Pancreas (tissue), 10 donors: ENCODE results near the gene NGF. TPM values are rescaled to one million over a fixed set of nuclear protein-coding genes. Genes with fewer than 3 reads are reported as not detected.

Source experiments
- ATAC-seq, 4 donors: fragments of 200-7000 bp; cut with Tn5 transposase; one replicate each; pipeline versions ENCODE4 v1.8.0 to v1.9.1; 2020; ENCODE audit warnings: mild to moderate bottlenecking in 4 of 4, moderate library complexity in 4 of 4
- DNase-seq, 6 donors: peaks; one replicate each; pipeline ENCODE4 v3.0.0-alpha.2; 2020
- FAIRE-seq: peaks from 2 replicates; lab custom pipeline; 2012; peaks lifted over from hg19 to GRCh38; lab: Jason Lieb, UNC
- H3K27ac ChIP-seq, 4 donors: fragments of 200-600 bp; sonication (generic); 1 replicate in 3 of 4; 2 replicates in 1 of 4; pipeline versions ENCODE4 v1.5.0 to v1.8.0; 2020
- H3K27me3 ChIP-seq, 4 donors: fragments of 200-600 bp; one replicate each; pipeline ENCODE4 v1.8.0; 2021
- H3K36me3 ChIP-seq, 3 donors: fragments of 200-600 bp; sonication (generic) in 1 of 3; one replicate each; pipeline versions ENCODE4 v1.5.0 to v1.8.0; 2020 to 2021
- H3K4me1 ChIP-seq, 3 donors: fragments of 200-600 bp; one replicate each; pipeline ENCODE4 v1.8.0; 2021
- H3K4me3 ChIP-seq, 4 donors: fragments of 200-600 bp; sonication (generic) in 2 of 4; one replicate each; pipeline versions ENCODE4 v1.5.0 to v1.8.0; 2020 to 2021
- H3K9me3 ChIP-seq, 4 donors: fragments of 200-600 bp; one replicate each; pipeline ENCODE4 v1.8.0; 2021
- CTCF ChIP-seq, 4 donors: fragments of 200-600 bp; sonication (generic) in 3 of 4; IDR thresholded peaks; one replicate each; pipeline versions ENCODE4 v1.5.0 to v1.8.0; 2021; ENCODE audit warnings: antibody characterized with exemption in 4 of 4
- WGBS, 2 donors: extraction: QIAGEN DNeasy Blood & Tissue Kit; methylation state at CpG; one replicate each; pipeline ENCODE4 v1.1.7; 2013; 5-methylcytosine and 5-hydroxymethylcytosine counted together
- intact Hi-C, 3 donors: fragments of 100-400 bp; cut with DNase I; formaldehyde crosslinking; loops; one replicate each; pipeline versions ENCODE4 v1.11.1 to v1.14.2; 2022
- polyA plus RNA-seq, 2 donors: library from polyadenylated mRNA; stranded (reverse); fragments of 200-250 nt; gene quantifications; one replicate each; pipeline ENCODE4 v1.2.3, GENCODE V29; 2013
- total RNA-seq, 6 donors: library from RNA; stranded (reverse); fragmentation: NEBNext Ultra II Directional in 4 of 6; extraction: Animal tissue kit (Norgen Biotek cat#: 25700) in 4 of 6; gene quantifications; one replicate each; pipeline versions ENCODE4 v1.2.1 to v1.2.4, GENCODE V29; 2021 to 2023
- donor health status: healthy with polysubstance abuse.
- donor health status: DM: no; HTN: no; CAD: no; lungs with moderate emphysema.
- donor health status: DM: no; HTN: no; CAD: no.
- donor health status: control.
- donor health status: control.
- donor health status: Bipolar disorder and iron deficiency.
- donor health status: DM: yes; HTN: yes; CAD: no.
- donor health status: DM: no; HTN: no; CAD: no.
- donor health status: DM: no; HTN: no; CAD: no.
- donor health status: DM: yes; HTN: yes; CAD: no.

Gene NGF
- total and polyA plus RNA-seq, 8 donors: 0.25 to 1.1 (median 0.54) TPM; not detected in 2

- ATAC-seq: no peak
- Histone ChIP-seq H3K4me1 (no peaks in the 10 kb centered on the region), H3K4me3 (no peak overlapping the region), H3K27me3 (no peaks in the 10 kb centered on the region), H3K27ac (no peak overlapping the region), H3K36me3 (no peaks in the 10 kb centered on the region), H3K9me3 (no peaks in the 10 kb centered on the region)
- TF ChIP-seq CTCF (IDR thresholded peaks at IDR 0.05): no peak
- no peak for DNase-seq
- intact Hi-C loops: loop anchor here in 1 of 3 donors (10.0 kb wide), 1 partner anchor 190 kb away; no protein-coding TSS in a partner anchor
- FAIRE-seq: no peak
- WGBS, 2 donors: 89 to 90% methylated on average over 4 of the region's 4 CpGs
Measured at GRCh38 chr1:115274467-115274866, 63.6 kb downstream of the NGF start.

- TF ChIP-seq CTCF (IDR thresholded peaks at IDR 0.05): no peak
- WGBS, 2 donors: 71 to 76% methylated on average over 10 of the region's 10 CpGs
- Histone ChIP-seq H3K27me3 (no peaks in the 10 kb centered on the region), H3K4me3 (no peak overlapping the region), H3K9me3 (no peaks in the 10 kb centered on the region), H3K36me3 (no peaks in the 10 kb centered on the region), H3K4me1 (no peaks in the 10 kb centered on the region), H3K27ac (no peak overlapping the region)
- ATAC-seq (peak in 1 of 4 donors; percentile 28), FAIRE-seq (no peak), DNase-seq (no peak)
- intact Hi-C loops: no loop called here
Measured at GRCh38 chr1:115266729-115267421, 71.2 kb downstream of the NGF start.

- Histone ChIP-seq H3K36me3 (no peaks in the 10 kb centered on the region), H3K9me3 (no peaks in the 10 kb centered on the region), H3K4me3 (no peak overlapping the region), H3K27ac (no peak overlapping the region), H3K27me3 (no peaks in the 10 kb centered on the region), H3K4me1 (no peaks in the 10 kb centered on the region)
- 44 to 52% methylated on average over 1 of the region's 1 CpG for WGBS, 2 donors
- intact Hi-C loops: no loop called here
- FAIRE-seq: no peak
- no peak for ATAC-seq
- no peak for TF ChIP-seq CTCF (IDR thresholded peaks at IDR 0.05)
- DNase-seq: no peak
Measured at GRCh38 chr1:115265099-115265498, 73.0 kb downstream of the NGF start.

GRCh38 chr1:115262886-115263285 lies 75.2 kb downstream of the NGF start:
- no peak for TF ChIP-seq CTCF (IDR thresholded peaks at IDR 0.05)
- no peaks in the 10 kb centered on the region for H3K36me3 ChIP-seq
- H3K4me3 ChIP-seq: no peak overlapping the region
- ATAC-seq (no peak), FAIRE-seq (no peak), DNase-seq (no peak)
- intact Hi-C loops: no loop called here
- 64 to 70% methylated on average over 4 of the region's 4 CpGs for WGBS, 2 donors
- H3K27me3 ChIP-seq: no peaks in the 10 kb centered on the region
- H3K9me3 ChIP-seq: no peaks in the 10 kb centered on the region
- no peaks in the 10 kb centered on the region for H3K4me1 ChIP-seq
- H3K27ac ChIP-seq: no peak overlapping the region

GRCh38 chr1:115261496-115261895 lies 76.6 kb downstream of the NGF start:
- ATAC-seq: no peak
- TF ChIP-seq CTCF (IDR thresholded peaks at IDR 0.05): no peak
- no peaks in the 10 kb centered on the region for H3K27me3 ChIP-seq
- no peaks in the 10 kb centered on the region for H3K9me3 ChIP-seq
- FAIRE-seq: no peak
- no peak for DNase-seq
- H3K4me3 ChIP-seq: no peak overlapping the region
- H3K36me3 ChIP-seq: no peaks in the 10 kb centered on the region
- WGBS, 2 donors: 53 to 65% methylated on average over 1 of the region's 1 CpG
- H3K27ac ChIP-seq: no peak overlapping the region
- intact Hi-C loops: no loop called here
- H3K4me1 ChIP-seq: no peaks in the 10 kb centered on the region
